NCI-H1417 treated with DMSO at 0.1 percent for 48 hours (cell line): Measurements from ENCODE around the gene TMEM14B.
A peak's percentile ranks its signal among the peaks of the same experiment; 100 is the strongest.
"Not testable (repeated sequence)": the region's sequence is repeated elsewhere in the genome, so short reads cannot be mapped to it uniquely, and the experiment has no call there.

ENCODE experiments used
- DNase-seq: peaks from one replicate; lab custom pipeline; 2025; lab: John Stamatoyannopoulos, UW

The TMEM14B gene

DNA sequence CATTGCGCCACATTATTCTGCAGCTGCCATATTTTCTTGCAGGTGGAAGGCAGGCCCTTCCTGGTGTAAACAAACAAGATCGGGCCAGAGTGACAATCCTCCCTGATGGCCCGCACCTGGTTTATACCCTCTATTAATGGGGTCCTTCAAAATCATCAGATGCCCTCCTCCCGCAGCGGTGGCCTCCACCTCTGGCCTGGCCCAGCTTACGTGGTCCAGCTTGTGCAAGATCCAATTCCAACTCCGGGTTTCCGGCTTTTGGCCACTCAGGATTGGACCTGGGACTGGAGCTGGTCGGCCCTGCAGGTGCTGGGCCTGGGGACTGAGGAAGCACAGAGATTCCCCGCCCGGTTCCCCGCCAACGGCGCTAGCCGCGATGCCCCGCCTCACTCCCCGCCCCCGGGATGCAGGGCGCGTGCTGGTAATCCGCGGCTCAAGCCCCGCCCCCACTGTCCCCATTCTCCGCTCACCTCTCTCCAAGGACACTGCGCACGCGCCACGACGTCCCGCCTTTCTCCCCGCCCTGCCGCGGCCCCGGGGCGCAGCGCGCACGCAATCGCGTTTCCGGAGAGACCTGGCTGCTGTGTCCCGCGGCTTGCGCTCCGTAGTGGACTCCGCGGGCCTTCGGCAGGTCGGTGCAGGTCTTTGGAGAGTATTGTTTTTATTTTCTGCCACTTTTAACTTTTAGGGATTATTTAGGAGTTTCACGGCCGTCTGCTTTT lies at the start of gene TMEM14B:
TMEM14B (plus strand) TSS at position 555 of the 722 bp plus-strand sequence. CDS start 1,441 bp downstream, outside the sequence.
- DNase-seq: peak; percentile 90

GRCh38 chr6:10713962-10714361 lies 33.6 kb upstream of the TMEM14B start:
- DNase-seq: no peak

GRCh38 chr6:10719296-10719963 lies 28.2 kb upstream of the TMEM14B start:
- DNase-seq: no peak

GRCh38 chr6:10719964-10720264 lies 27.7 kb upstream of the TMEM14B start:
- DNase-seq: no peak

DNA sequence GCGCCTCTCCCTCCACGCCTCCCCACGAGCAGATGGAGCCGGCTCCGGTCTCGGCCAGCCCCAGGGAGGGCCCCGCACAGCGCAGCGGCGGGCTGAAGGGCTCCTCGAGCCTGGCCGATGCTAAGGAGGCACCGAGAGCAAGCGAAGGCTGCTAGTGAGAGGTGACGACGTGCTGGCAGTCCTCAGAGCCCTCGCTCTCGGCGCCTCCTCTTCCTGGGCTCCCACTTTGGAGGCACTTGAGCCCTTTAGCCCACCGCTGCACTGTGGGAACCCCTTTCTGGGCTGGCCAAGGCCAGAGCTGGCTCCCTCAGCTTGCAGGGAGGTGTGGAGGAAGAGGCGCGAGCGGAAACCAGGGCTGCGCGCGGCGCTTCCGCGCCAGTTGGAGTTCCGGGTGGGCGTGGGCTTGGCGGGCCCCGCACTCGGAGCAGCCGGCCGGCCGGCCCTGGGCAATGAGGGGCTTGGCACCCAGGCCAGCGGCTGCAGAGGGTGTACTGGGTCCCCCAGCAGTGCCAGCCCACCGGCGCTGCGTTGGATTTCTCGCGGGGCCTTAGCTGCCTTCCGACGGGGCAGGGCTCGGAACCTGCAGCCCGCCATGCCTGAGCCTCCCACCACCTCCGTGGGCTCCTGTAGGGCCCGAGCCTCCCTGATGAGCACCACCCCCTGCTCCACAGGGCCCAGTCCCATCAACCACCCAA lies 27.2 kb upstream of the TMEM14B start:
- DNase-seq: no peak

DNA sequence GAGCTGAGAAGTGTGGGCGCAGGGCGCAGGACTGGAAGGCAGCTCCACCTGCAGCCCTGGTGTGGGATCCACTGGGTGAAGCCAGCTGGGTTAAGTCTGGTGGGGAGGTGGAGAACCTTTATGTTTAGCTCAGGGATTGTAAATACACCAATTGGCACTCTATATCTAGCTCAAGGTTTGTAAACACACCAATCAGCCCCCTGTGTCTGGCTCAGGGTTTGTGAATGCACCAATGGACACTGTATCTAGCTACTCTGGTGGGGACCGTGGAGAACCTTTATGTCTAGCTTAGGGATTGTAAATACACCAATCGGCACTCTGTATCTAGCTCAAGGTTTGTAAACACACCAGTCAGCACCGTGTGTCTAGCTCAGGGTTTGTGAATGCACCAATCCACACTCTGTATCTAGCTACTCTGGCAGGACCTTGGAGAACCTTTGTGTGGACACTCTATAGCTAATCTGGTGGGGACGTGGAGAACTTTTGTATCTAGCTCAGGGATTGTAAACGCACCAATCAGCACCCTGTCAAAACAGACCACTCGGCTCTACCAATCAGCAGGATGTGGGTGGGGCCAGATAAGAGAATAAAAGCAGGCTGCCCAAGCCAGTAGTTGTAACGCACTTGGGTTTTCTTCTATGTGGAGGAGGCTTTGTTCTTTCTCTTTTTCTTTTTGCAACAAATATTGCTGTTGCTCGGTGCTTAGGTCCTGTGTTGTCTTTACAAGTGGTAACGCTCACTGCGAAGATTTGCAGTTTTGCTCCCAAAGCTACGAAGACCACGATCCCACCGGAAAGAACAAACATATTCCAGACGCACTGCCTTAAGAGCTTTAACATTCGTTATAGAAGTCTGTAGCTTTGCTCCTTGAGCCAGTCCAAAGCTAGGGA lies 26.4 kb upstream of the TMEM14B start:
- not testable (repeated sequence) for DNase-seq

GRCh38 chr6:10721850-10722569 lies 25.6 kb upstream of the TMEM14B start:
- DNase-seq: no peak

GRCh38 chr6:10722570-10722819 lies 25.1 kb upstream of the TMEM14B start:
- no peak for DNase-seq

- DNase-seq: peak; percentile 71
Measured at GRCh38 chr6:10722820-10723566, 24.6 kb upstream of the TMEM14B start, which contains the start of gene TMEM14C. Gene TMEM14C, plus strand, starts transcription at chr6:10723070. Its CDS starts 1,544 bp downstream, at chr6:10724614.

GRCh38 chr6:10723567-10723881 lies 24.1 kb upstream of the TMEM14B start:
- no peak for DNase-seq

DNA sequence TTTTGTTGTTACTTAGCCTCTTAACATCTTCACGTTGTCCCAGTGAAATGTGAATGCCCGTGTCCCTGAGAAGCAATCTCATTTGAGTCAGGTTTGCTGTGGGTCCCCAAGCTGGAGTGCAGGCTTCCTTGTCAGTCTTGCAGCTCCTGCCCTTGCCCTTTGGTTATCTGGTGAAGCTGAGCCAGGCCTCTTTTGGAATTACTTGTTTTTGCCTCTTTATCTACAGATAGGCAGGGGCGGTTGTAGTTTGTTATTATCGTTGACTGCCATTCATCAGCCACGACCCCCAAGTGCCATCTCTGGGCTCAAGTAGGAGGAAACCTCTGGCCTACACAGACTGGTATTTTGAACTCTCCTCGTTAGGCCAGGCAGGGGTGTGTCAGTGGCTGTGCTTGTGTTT lies 22.6 kb upstream of the TMEM14B start:
- DNase-seq: no peak

- no peak for DNase-seq
Measured at GRCh38 chr6:10725716-10726115, 21.9 kb upstream of the TMEM14B start.

GRCh38 chr6:10730254-10730653 lies 17.4 kb upstream of the TMEM14B start:
- no peak for DNase-seq

DNA sequence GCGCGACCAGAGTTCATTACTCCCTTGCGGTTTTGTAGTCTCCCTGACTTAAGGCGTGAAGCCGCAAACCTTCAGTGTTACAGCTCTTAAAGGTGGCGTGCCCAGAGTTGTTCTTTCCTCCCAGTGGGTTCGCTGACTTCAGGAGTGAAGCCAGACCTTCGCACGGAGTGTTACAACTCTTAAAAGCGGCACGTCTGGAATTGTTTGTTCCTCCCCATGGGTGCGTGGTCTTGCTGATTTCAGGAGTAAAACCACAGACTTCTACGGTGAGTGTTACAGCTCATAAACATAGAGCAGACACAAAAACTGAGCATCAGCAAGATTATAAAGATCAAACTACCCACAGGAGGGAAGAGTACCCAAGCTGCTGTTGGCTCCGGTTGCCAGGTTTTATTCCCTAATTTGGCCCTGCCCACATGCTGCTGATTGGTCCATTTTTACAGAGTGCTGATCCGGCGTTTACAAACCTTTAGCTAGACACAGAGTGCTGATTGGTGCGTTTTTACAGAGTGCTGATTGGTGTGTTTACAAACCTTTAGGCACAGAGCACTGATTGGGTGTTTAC lies 14.4 kb upstream of the TMEM14B start:
- DNase-seq: no peak

DNA sequence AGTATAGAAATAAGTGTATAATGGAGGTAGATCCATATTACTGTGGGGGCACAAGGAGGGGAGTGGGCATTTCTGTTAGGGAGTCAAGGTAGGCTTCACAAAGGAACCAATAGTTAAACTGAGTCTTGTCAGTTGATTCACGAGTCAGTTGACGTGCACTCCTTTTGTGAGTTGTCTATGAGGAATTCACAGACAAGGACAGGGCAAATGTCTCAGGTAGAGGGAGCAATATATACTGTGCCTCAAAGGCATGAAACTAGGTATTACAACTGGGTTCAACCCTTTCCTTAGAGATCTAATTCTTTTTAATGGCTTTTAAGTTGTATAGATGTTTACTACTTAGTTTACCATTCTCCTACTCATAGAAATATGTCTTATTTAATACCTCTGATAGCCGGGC lies 13.7 kb upstream of the TMEM14B start:
- DNase-seq: no peak

GRCh38 chr6:10736731-10737130 lies 10.9 kb upstream of the TMEM14B start:
- DNase-seq: no peak

GRCh38 chr6:10740061-10740460 lies 7.5 kb upstream of the TMEM14B start:
- DNase-seq: no peak

- DNase-seq: not testable (repeated sequence)
Measured at GRCh38 chr6:10741643-10742042, 6.0 kb upstream of the TMEM14B start.

DNA sequence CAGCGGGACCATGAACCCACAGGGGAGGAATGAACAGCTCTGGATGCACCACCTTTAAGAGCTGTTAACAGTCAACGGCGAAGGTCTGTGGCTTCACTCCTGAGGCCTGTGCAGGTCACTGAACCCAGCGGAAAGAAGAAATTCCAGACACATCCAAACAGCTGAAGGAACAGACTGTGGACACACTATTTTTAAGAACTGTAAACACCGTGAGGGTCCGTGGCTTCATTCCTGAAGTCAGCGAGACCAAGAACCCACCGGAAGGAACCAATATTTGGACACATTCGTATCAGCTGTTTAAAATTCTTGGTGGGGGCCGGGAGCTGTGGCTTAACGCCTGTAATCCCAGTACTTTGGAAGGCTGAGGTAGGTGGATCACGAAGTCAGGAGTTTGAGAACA lies 5.4 kb upstream of the TMEM14B start:
- no peak for DNase-seq

GRCh38 chr6:10743515-10743914 lies 4.1 kb upstream of the TMEM14B start:
- DNase-seq: no peak

GRCh38 chr6:10745116-10745515 lies 2.5 kb upstream of the TMEM14B start:
- no peak for DNase-seq
